GM12878 (cell line): ENCODE data around the gene RNF167. TPM values are rescaled to one million over a fixed set of nuclear protein-coding genes. Genes with fewer than 3 reads are reported as not detected.

Source experiments
- ATAC-seq: fragments of 200-7000 bp; cut with Tn5 transposase; 3 replicates; pipeline ENCODE4 v1.9.1; 2020; ENCODE audit warnings: mild to moderate bottlenecking, moderate library complexity
- BruUV-seq: library from RNA; stranded (reverse); fragments of 400-500 nt; replicated peaks from 2 replicates; lab custom pipeline; 2021; lab: Mats Ljungman, UMichigan
- CTCF ChIA-PET: fragments of 300-600 bp; sonication (Branson Sonifier 250); formaldehyde crosslinking; extraction: SDS; loops from one replicate; lab custom pipeline; 2021; ENCODE audit warnings: inconsistent platforms; lab: Yijun Ruan, JAX
- POLR2A ChIA-PET: fragments of 350-600 bp; formaldehyde crosslinking; extraction: SDS; loops from one replicate; lab custom pipeline; 2021; ENCODE audit warnings: inconsistent platforms; lab: Charles Lee
- RAD21 ChIA-PET: fragments of 300-600 bp; sonication (Branson Sonifier 250); formaldehyde crosslinking; loops from one replicate; lab custom pipeline; 2023; ENCODE audit warnings: antibody characterized with exemption; ENCODE audit not compliant: unreplicated experiment; lab: Charles Lee
- SMC1A ChIA-PET: fragments of 300-600 bp; sonication (Branson Sonifier 250); formaldehyde crosslinking; loops from one replicate; lab custom pipeline; 2023; ENCODE audit not compliant: unreplicated experiment, uncharacterized antibody; lab: Charles Lee
- DNase-seq: peaks from one replicate; pipeline ENCODE4 v3.0.0-alpha.2; 2011; ENCODE audit warnings: low read depth, low spot score
- FAIRE-seq: peaks from 3 replicates; lab custom pipeline; 2011; peaks lifted over from hg19 to GRCh38; lab: Jason Lieb, UNC
- H2AFZ ChIP-seq: 2 replicates; pipeline ENCODE4 v1.6.0; 2011; ENCODE audit warnings: low read depth, low read length, control low read depth; ENCODE audit not compliant: control insufficient read depth
- H3K27ac ChIP-seq: 2 replicates; pipeline ENCODE4 v1.5.1; 2011; ENCODE audit warnings: control low read depth; ENCODE audit not compliant: control insufficient read depth, insufficient read depth
- H3K27me3 ChIP-seq, 2 experiments: replicated peaks in 1 of 2; 2 replicates each; pipeline versions ENCODE4 v1.6.0 to v1.6.1; 2011; ENCODE audit warnings: low read length in 1 of 2; ENCODE audit not compliant: control insufficient read depth in 2 of 2, insufficient read depth in 2 of 2
- H3K36me3 ChIP-seq, 2 experiments: 2 replicates each; pipeline ENCODE4 v1.5.1; 2011; ENCODE audit warnings: low read length in 1 of 2; ENCODE audit not compliant: control insufficient read depth in 2 of 2, insufficient read depth in 2 of 2
- H3K4me1 ChIP-seq: 2 replicates; pipeline ENCODE4 v1.6.1; 2011; ENCODE audit warnings: mild to moderate bottlenecking, low read length, moderate library complexity, mixed read lengths; ENCODE audit not compliant: control insufficient read depth, insufficient read depth
- H3K4me2 ChIP-seq: 2 replicates; pipeline ENCODE4 v1.6.0; 2011; ENCODE audit warnings: control low read depth; ENCODE audit not compliant: control insufficient read depth, insufficient read depth
- H3K4me3 ChIP-seq: fragments of 200-600 bp; sonication (generic); 2 replicates; pipeline ENCODE4 v1.5.1; 2016
- H3K79me2 ChIP-seq: 2 replicates; pipeline ENCODE4 v1.6.0; 2011; ENCODE audit warnings: low read length; ENCODE audit not compliant: control insufficient read depth, insufficient read depth
- H3K9ac ChIP-seq: 2 replicates; pipeline ENCODE4 v1.8.0; 2011; ENCODE audit warnings: low read length, control low read depth, mixed read lengths; ENCODE audit not compliant: control insufficient read depth, insufficient read depth
- H3K9me3 ChIP-seq: replicated peaks from 3 replicates; pipeline ENCODE4 v1.5.1; 2011; ENCODE audit warnings: mild to moderate bottlenecking, low read length; ENCODE audit not compliant: control insufficient read depth, insufficient read depth
- H4K20me1 ChIP-seq: 2 replicates; pipeline ENCODE4 v1.6.0; 2011; ENCODE audit not compliant: control insufficient read depth, insufficient read depth
- ASH2L ChIP-seq: fragments of 300-600, 200-600 bp; sonication (generic); IDR thresholded peaks from 2 replicates; pipeline ENCODE4 v1.6.1; 2017; ENCODE audit warnings: low read depth, mild to moderate bottlenecking, borderline replicate concordance
- ATF7 ChIP-seq: fragments of 450-650 bp; IDR thresholded peaks from 2 replicates; pipeline ENCODE4 v1.6.1; 2016; ENCODE audit warnings: low read depth, mild to moderate bottlenecking
- BRCA1 ChIP-seq: IDR thresholded peaks from 2 replicates; pipeline ENCODE4 v1.6.1; 2011; ENCODE audit warnings: low read depth, low read length, improper control_type of control experiment
- CBFB ChIP-seq: IDR thresholded peaks from 2 replicates; pipeline ENCODE4 v1.6.1; 2016; ENCODE audit warnings: antibody characterized with exemption, low read depth
- CREM ChIP-seq: IDR thresholded peaks from 2 replicates; pipeline ENCODE4 v1.6.1; 2014; ENCODE audit warnings: antibody characterized with exemption, low read depth
- FOXM1 ChIP-seq: IDR thresholded peaks from 2 replicates; pipeline ENCODE4 v1.6.1; 2012; ENCODE audit warnings: low read depth, mild to moderate bottlenecking, inconsistent platforms, low read length, moderate library complexity
- GABPA ChIP-seq: IDR thresholded peaks from 2 replicates; pipeline ENCODE4 v1.6.1; 2014; ENCODE audit warnings: antibody characterized with exemption, low read depth, mild to moderate bottlenecking, inconsistent platforms
- GATAD2B ChIP-seq: fragments of 450-650 bp; conservative IDR thresholded peaks from 2 replicates; pipeline ENCODE4 v1.6.1; 2017; ENCODE audit warnings: low read depth, mild to moderate bottlenecking, moderate library complexity
- IKZF2 ChIP-seq, 2 experiments: fragments of 450-650 bp; IDR thresholded peaks; 2 replicates each; pipeline ENCODE4 v1.6.1; 2017; ENCODE audit warnings: mild to moderate bottlenecking in 2 of 2, moderate library complexity in 2 of 2
- JUND ChIP-seq: IDR thresholded peaks from 2 replicates; pipeline ENCODE4 v1.6.1; 2012; ENCODE audit warnings: low read depth, mild to moderate bottlenecking, low read length, improper control_type of control experiment, moderate library complexity
- MLLT1 ChIP-seq: fragments of 450-650 bp; IDR thresholded peaks from 2 replicates; pipeline ENCODE4 v1.6.1; 2016; ENCODE audit warnings: mild to moderate bottlenecking
- MTA2 ChIP-seq: fragments of 450-650 bp; IDR thresholded peaks from 2 replicates; pipeline ENCODE4 v1.6.1; 2016; ENCODE audit warnings: low read depth, mild to moderate bottlenecking, moderate library complexity
- MYB ChIP-seq: fragments of 150-350 bp; IDR thresholded peaks from 2 replicates; pipeline ENCODE4 v1.6.1; 2014; ENCODE audit warnings: mild to moderate bottlenecking, low read depth, low read length, borderline replicate concordance
- MYC ChIP-seq: IDR thresholded peaks from 2 replicates; pipeline ENCODE4 v1.6.1; 2011; ENCODE audit warnings: mild to moderate bottlenecking, low read length, moderate library complexity, inconsistent platforms; ENCODE audit not compliant: insufficient read depth, insufficient replicate concordance, insufficient read length, severe bottlenecking
- NFYA ChIP-seq: IDR thresholded peaks from 2 replicates; pipeline ENCODE4 v1.6.1; 2011; ENCODE audit warnings: low read depth, mild to moderate bottlenecking, low read length, improper control_type of control experiment, borderline replicate concordance
- NR2F1 ChIP-seq: fragments of 450-650 bp; conservative IDR thresholded peaks from 2 replicates; pipeline ENCODE4 v1.6.1; 2017; ENCODE audit warnings: mild to moderate bottlenecking
- PAX5 ChIP-seq: IDR thresholded peaks from 2 replicates; pipeline ENCODE4 v1.6.1; 2011; ENCODE audit warnings: low read depth, low read length, borderline replicate concordance
- SIN3A ChIP-seq: IDR thresholded peaks from 2 replicates; pipeline ENCODE4 v1.6.1; 2012; ENCODE audit warnings: low read depth, low read length, improper control_type of control experiment
- SUZ12 ChIP-seq: fragments of 200-600 bp; sonication (generic); IDR thresholded peaks from one replicate; pipeline ENCODE4 v1.6.1; 2018; ENCODE audit warnings: antibody characterized with exemption, mild to moderate bottlenecking; ENCODE audit not compliant: unreplicated experiment
- TARDBP ChIP-seq: IDR thresholded peaks from 2 replicates; pipeline ENCODE4 v1.6.1; 2016; ENCODE audit warnings: borderline replicate concordance
- USF2 ChIP-seq: IDR thresholded peaks from 2 replicates; pipeline ENCODE4 v1.6.1; 2011; ENCODE audit warnings: low read depth, low read length, improper control_type of control experiment, borderline replicate concordance
- ZBED1 ChIP-seq: IDR thresholded peaks from 2 replicates; pipeline ENCODE4 v1.6.1; 2016; ENCODE audit warnings: borderline replicate concordance
- ZZZ3 ChIP-seq: IDR thresholded peaks from 2 replicates; pipeline ENCODE4 v1.6.1; 2011; ENCODE audit warnings: low read depth; ENCODE audit not compliant: control insufficient read depth, insufficient read length
- WGBS: methylation state at CpG from one replicate; pipeline ENCODE4 v1.1.6; 2016; ENCODE audit warnings: low lambda C conversion rate; ENCODE audit not compliant: insufficient replicate concordance, insufficient coverage; ENCODE audit errors: missing lambda C conversion rate; 5-methylcytosine and 5-hydroxymethylcytosine counted together
- in situ Hi-C: fragments of 300-500 bp; cut with MboI; formaldehyde crosslinking; loops from 9 replicates; pipeline ENCODE4 v1.14.3; 2018; ENCODE audit warnings: mixed read lengths
- intact Hi-C: fragments of 100-400 bp; cut with micrococcal nuclease; formaldehyde crosslinking; loops from one replicate; pipeline ENCODE4 v1.14.2; 2022; ENCODE audit not compliant: unreplicated experiment
- polyA plus RNA-seq, 11 experiments: library from polyadenylated mRNA; depleted of rRNA in 4 of 11; unstranded in 6 of 11; stranded (reverse) in 5 of 11; fragments of >200 nt; fragmentation: Nextera tagmentation in 4 of 11; fragmentation: Illumina TruSeq in 1 of 11; extraction: Ambion mirVana in 4 of 11; extraction: Trizol in 1 of 11; gene quantifications; 1 replicate in 1 of 11; 2 replicates in 10 of 11; pipeline versions ENCODE4 v1.2.1 to v1.2.3, GENCODE V29; 2011 to 2016; ENCODE audit warnings: inconsistent platforms in 2 of 11, missing spikeins in 2 of 11, low read depth in 1 of 11
- total RNA-seq, 4 experiments: library from RNA; depleted of rRNA in 3 of 4; stranded (reverse); fragments of >200 nt in 3 of 4; fragmentation: Illumina TruSeq in 1 of 4; extraction: Trizol in 1 of 4; gene quantifications; 2 replicates each; pipeline versions ENCODE4 v1.2.1 to v1.2.3, GENCODE V29; 2013 to 2021
- TF ChIP-seq, protein P1 (sequence below): fragments of 450-650 bp; IDR thresholded peaks from 2 replicates; pipeline ENCODE4 v1.6.1; 2017; ENCODE audit warnings: low read depth, mild to moderate bottlenecking, moderate library complexity

The RNF167 gene
- total and polyA plus RNA-seq, 10 of the 15 experiments (the other 5 are each of a cell fraction or from before 2014, with no cell fraction given): 33.6 to 147 (median 57.6) TPM

GRCh38 chr17:4931963-4932362 is 8.1 kb upstream of the RNF167 start, which contains the start of gene GP1BA:
GP1BA (plus strand) TSS chr17:4932277; CDS start chr17:4932605, 328 bp downstream.
- ChIA-PET CTCF (interaction anchor here (1.0 kb wide), 1 partner anchor 49 kb away, joined by 3 read pairs; no protein-coding TSS in a partner anchor), RAD21 (no interaction called here), SMC1A (no interaction called here), POLR2A (interaction anchor here (1.3 kb wide), 1 partner anchor 13 kb away, joined by 3 read pairs; no protein-coding TSS in a partner anchor)
- Histone ChIP-seq H3K9me3 (no peaks in the 10 kb centered on the region), H3K27ac (peak within 1 kb of the TSS; percentile 39), H3K4me3 (no peak within 1 kb of the TSS; the same call in 1 of the 2 replicates), H3K36me3 (peaks cover 0 to 10% of the 10 kb centered on the region in 2 experiments; a peak in 2 of 4 replicates), H2AFZ (0 out of 2 replicates have a peak within 1 kb of the TSS, but pooled peaks have one; percentile 12), H3K4me1 (peaks cover 21% of the 10 kb centered on the region), H3K79me2 (no peaks in the 10 kb centered on the region), H3K27me3 (no peaks in the 10 kb centered on the region), H4K20me1 (no peaks in the 10 kb centered on the region), H3K9ac (no peak within 1 kb of the TSS), H3K4me2 (0 out of 2 replicates have a peak within 1 kb of the TSS, but pooled peaks have one; percentile 30)
- WGBS: 53% methylated on average over 14 of the region's 14 CpGs
- no peak for DNase-seq
- intact Hi-C loops (no loop called here), in situ Hi-C loops (no loop called here)
- BruUV-seq: no TSS peak
- FAIRE-seq: no peak
- ATAC-seq: peak; percentile 32
- no peak for TF ChIP-seq FOXM1
- TF ChIP-seq MLLT1: no peak
- no peak for TF ChIP-seq NFYA
- TF ChIP-seq ATF7: no peak
- no peak for TF ChIP-seq SIN3A
- no peak for TF ChIP-seq MYC
- TF ChIP-seq PAX5: 0 out of 2 replicates have a peak, but pooled peaks have one; percentile 24
- TF ChIP-seq GATAD2B: no peak
- TF ChIP-seq, protein P1, sequence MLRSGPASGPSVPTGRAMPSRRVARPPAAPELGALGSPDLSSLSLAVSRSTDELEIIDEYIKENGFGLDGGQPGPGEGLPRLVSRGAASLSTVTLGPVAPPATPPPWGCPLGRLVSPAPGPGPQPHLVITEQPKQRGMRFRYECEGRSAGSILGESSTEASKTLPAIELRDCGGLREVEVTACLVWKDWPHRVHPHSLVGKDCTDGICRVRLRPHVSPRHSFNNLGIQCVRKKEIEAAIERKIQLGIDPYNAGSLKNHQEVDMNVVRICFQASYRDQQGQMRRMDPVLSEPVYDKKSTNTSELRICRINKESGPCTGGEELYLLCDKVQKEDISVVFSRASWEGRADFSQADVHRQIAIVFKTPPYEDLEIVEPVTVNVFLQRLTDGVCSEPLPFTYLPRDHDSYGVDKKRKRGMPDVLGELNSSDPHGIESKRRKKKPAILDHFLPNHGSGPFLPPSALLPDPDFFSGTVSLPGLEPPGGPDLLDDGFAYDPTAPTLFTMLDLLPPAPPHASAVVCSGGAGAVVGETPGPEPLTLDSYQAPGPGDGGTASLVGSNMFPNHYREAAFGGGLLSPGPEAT: 0 out of 2 replicates have a peak, but pooled peaks have one; percentile 23
- no peak for TF ChIP-seq ZZZ3
- no peak for TF ChIP-seq ZBED1
- no peak for TF ChIP-seq JUND
- TF ChIP-seq CREM: no peak
- no peak for TF ChIP-seq NR2F1
- no peak for TF ChIP-seq BRCA1
- TF ChIP-seq CBFB: no peak
- no peak; a peak in 2 of 4 replicates for TF ChIP-seq IKZF2 (IDR thresholded peaks at IDR 0.05)
- TF ChIP-seq GABPA: no peak
- no peak for TF ChIP-seq SUZ12
- TF ChIP-seq USF2: no peak
- TF ChIP-seq MTA2: no peak
- TF ChIP-seq MYB: no peak
- no peak for TF ChIP-seq ASH2L
- TF ChIP-seq TARDBP: no peak
